Thoracic aorta (tissue), 2 donors: ENCODE results near the gene TBC1D5. TPM values are rescaled to one million over a fixed set of nuclear protein-coding genes. Genes with fewer than 3 reads are reported as not detected.
"Not testable (repeated sequence)": the region's sequence is repeated elsewhere in the genome, so short reads cannot be mapped to it uniquely, and the experiment has no call there.

Experiments
- ATAC-seq: fragments of 150-250 bp; one replicate; pipeline ENCODE4 v1.8.0; 2017; ENCODE audit warnings: low read depth; ENCODE audit not compliant: insufficient number of reproducible peaks, low FRiP score
- DNase-seq: peaks from one replicate; pipeline ENCODE4 v3.0.0-alpha.2; 2020; ENCODE audit warnings: low spot score
- H3K27ac ChIP-seq, 2 donors: fragments of 200-600 bp; sonication (generic); 1 replicate in 1 of 2; 2 replicates in 1 of 2; pipeline ENCODE4 v1.5.1; 2016; ENCODE audit warnings: mild to moderate bottlenecking in 2 of 2, moderate library complexity in 2 of 2
- H3K27me3 ChIP-seq: fragments of 200-600 bp; sonication (generic); replicated peaks from 2 replicates; pipeline ENCODE4 v1.6.0; 2016; ENCODE audit warnings: mild to moderate bottlenecking; ENCODE audit not compliant: insufficient read depth
- H3K36me3 ChIP-seq: fragments of 200-600 bp; sonication (generic); one replicate; pipeline ENCODE4 v1.5.1; 2016
- H3K4me1 ChIP-seq, 2 donors: fragments of 200-600 bp; sonication (generic); 1 replicate in 1 of 2; 2 replicates in 1 of 2; pipeline versions ENCODE4 v1.5.1 to v1.6.0; 2016; ENCODE audit warnings: low read depth in 2 of 2, mild to moderate bottlenecking in 1 of 2; ENCODE audit not compliant: control insufficient read depth in 1 of 2
- H3K4me3 ChIP-seq: fragments of 200-600 bp; sonication (generic); 2 replicates; pipeline ENCODE4 v1.5.1; 2016; ENCODE audit warnings: mild to moderate bottlenecking
- H3K9me3 ChIP-seq: fragments of 200-600 bp; sonication (generic); 2 replicates; pipeline ENCODE4 v1.5.1; 2016
- total RNA-seq, 2 donors: library from RNA; depleted of rRNA; stranded (reverse); fragments of >200 nt; gene quantifications; one replicate each; pipeline versions ENCODE4 v1.1.0 to v1.2.3, GENCODE V29; 2016
- TF ChIP-seq, protein P1 (sequence below): fragments of 200-600 bp; sonication (generic); IDR thresholded peaks from one replicate; pipeline ENCODE4 v1.5.1; 2019; ENCODE audit warnings: antibody characterized with exemption

The TBC1D5 gene
- total RNA-seq, 2 donors from 2014 or later, result 80.6 to 103 TPM

DNA sequence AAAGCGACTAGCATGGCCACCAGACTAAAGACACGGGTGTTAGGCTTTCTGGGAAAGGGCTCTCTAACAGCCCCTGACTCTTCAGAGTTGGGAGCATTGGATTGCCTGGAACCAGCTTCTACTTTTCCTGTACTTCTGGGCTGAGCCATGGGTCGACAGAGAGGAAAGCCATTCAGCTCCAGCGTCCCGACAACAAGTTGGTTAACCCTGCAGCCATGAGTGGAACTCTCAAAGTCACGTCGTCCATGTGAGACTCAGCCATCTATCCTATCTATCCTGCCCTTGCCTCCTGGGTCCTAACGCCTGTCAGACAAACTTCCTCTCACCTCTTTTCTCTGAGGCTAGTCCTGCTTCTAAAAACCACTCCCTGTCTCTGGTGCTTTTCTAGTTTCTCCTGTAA lies 32.6 kb upstream of the TBC1D5 start:
- H3K9me3 ChIP-seq, result no peaks in the 10 kb centered on the region
- TF ChIP-seq, protein P1, sequence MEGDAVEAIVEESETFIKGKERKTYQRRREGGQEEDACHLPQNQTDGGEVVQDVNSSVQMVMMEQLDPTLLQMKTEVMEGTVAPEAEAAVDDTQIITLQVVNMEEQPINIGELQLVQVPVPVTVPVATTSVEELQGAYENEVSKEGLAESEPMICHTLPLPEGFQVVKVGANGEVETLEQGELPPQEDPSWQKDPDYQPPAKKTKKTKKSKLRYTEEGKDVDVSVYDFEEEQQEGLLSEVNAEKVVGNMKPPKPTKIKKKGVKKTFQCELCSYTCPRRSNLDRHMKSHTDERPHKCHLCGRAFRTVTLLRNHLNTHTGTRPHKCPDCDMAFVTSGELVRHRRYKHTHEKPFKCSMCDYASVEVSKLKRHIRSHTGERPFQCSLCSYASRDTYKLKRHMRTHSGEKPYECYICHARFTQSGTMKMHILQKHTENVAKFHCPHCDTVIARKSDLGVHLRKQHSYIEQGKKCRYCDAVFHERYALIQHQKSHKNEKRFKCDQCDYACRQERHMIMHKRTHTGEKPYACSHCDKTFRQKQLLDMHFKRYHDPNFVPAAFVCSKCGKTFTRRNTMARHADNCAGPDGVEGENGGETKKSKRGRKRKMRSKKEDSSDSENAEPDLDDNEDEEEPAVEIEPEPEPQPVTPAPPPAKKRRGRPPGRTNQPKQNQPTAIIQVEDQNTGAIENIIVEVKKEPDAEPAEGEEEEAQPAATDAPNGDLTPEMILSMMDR, result no peak
- H3K27me3 ChIP-seq, result no peaks in the 10 kb centered on the region
- H3K4me1 ChIP-seq, result no peaks in the 10 kb centered on the region
- ATAC-seq (no peak), DNase-seq (no peak)
- H3K27ac ChIP-seq, result no peak overlapping the region
- H3K4me3 ChIP-seq, result no peak overlapping the region
- H3K36me3 ChIP-seq, result no peaks in the 10 kb centered on the region

DNA sequence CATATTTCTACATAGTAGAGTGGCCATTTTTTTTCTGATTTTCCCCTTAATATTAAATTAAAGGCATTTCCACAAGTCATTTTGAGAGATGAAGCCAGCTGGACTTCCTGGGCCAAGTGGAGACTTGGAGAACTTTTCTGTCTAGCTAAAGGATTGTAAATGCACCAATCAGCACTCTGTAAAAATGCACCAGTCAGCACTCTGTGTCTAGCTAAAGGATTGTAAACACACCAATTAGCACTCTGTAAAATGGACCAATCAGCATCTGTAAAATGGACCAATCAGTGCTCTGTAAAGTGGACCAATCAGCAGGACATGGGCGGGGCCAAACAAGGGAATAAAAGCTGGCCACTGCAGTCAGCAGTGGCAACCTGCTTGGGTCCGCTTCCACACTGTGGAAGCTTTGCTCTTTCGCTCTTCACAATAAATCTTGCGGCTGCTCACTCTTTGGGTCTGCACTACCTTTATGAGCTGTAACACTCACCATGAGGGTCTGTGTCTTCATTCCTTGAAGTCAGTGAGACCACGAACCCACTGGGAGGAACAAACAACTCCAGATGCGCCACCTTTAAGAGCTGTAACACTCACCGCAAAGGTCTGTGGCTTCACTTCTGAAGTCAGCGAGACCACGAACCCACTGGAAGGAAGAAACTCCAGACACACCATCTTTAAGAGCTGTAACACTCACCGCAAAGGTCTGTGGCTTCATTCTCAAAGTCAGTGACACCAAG lies 31.9 kb upstream of the TBC1D5 start:
- not testable (repeated sequence) for H3K27me3 ChIP-seq, H3K4me1 ChIP-seq, H3K4me3 ChIP-seq, H3K9me3 ChIP-seq, ATAC-seq, H3K27ac ChIP-seq, H3K36me3 ChIP-seq, DNase-seq

DNA sequence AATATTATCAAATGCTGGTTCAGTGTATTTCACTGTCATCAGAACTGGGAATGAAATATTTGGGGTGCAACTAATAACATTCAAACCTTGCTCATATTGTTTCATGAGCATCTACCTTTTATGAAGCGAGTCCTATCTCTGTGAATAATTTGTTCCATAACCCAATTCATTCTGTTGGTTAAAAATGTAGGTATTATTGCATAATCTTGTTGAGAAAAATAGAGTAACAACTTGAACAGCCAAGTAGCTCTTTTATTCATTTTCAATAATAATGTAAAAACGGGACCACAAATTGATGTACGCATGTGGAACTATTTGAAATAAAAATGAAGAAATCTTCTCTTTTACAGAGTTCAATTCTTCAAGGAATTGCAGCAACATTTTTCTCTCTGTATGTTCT lies 30.1 kb upstream of the TBC1D5 start:
- Histone ChIP-seq H3K27me3 (no peaks in the 10 kb centered on the region), H3K27ac (no peak overlapping the region), H3K9me3 (no peaks in the 10 kb centered on the region), H3K36me3 (no peaks in the 10 kb centered on the region), H3K4me3 (no peak overlapping the region), H3K4me1 (no peaks in the 10 kb centered on the region)
- DNase-seq (no peak), ATAC-seq (no peak)
- TF ChIP-seq, protein P1, result no peak

DNA sequence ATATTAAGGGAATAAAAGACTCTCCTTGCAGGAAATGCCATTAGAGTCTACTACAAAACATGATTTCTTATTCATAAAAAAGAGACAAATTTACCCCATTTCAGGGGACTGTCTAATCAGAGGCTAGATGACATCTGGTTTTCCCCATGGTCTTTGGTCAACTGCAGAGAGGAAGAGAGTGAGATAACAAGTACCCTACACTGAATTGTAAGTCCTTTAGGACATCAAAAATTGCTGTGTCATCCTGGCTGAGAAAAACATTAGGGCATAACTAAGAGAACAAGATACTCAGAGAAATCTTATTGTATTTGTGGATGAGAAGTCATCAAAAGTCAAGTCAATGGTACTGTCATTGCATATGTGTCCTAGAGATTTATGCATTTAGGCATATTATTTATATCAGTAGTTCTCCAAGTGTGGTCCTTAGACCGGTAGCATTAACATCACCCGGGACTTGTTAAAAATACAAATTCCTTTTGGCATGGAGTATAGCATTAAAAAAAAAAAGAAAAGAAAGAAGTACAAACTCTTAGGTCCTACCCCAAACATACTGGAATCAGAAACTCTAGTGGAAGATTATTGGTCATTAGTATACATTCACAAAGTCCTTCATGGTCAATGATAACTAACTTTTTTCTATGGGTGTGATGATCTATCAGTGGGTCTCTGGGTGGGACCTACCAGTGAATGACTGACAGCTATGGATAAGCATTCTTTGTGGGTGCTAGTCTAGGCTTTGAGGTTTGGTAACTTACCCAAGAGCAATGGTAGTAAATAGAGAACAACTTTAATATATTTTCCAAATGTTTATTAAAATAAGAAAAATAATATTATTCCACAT lies 29.0 kb upstream of the TBC1D5 start:
- no peak for ATAC-seq
- TF ChIP-seq, protein P1, result no peak
- DNase-seq, result no peak
- Histone ChIP-seq H3K36me3 (no peaks in the 10 kb centered on the region), H3K27me3 (no peaks in the 10 kb centered on the region), H3K4me1 (no peaks in the 10 kb centered on the region), H3K9me3 (no peaks in the 10 kb centered on the region), H3K4me3 (no peak overlapping the region), H3K27ac (no peak overlapping the region)

DNA sequence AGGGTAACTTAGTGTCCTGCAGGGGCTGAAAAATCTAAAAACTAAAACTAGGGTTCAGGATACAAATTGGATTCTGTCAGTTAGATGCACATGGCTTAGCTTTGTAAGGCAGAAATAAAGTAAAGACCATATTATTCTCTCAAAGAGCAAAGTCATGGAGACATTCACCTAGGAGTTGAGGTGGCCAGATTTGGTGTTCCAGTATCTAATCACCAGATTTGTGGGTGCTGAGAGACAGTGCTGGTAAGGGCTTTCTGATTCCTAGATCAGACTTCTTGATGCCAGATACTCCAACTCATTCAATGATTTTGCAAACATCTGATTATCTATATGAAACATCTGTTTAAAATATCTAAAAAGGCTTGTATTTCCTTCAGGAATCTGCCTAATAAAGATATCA lies 28.3 kb upstream of the TBC1D5 start:
- H3K27ac ChIP-seq, result no peak overlapping the region
- H3K4me1 ChIP-seq, result no peaks in the 10 kb centered on the region
- H3K9me3 ChIP-seq, result no peaks in the 10 kb centered on the region
- TF ChIP-seq, protein P1, result no peak
- ATAC-seq, result no peak
- H3K27me3 ChIP-seq, result no peaks in the 10 kb centered on the region
- H3K36me3 ChIP-seq, result no peaks in the 10 kb centered on the region
- H3K4me3 ChIP-seq, result no peak overlapping the region
- no peak for DNase-seq
